ENCODE results near the gene TECTB. TPM values are rescaled to one million over a fixed set of nuclear protein-coding genes. Genes with fewer than 3 reads are reported as not detected.

The TECTB gene
- not detected in 2 replicates for total RNA-seq

- Histone ChIP-seq H3K4me3 (ENCODE audit: low read depth, low read length) (no peak within 1 kb of the TSS), H3K27me3 (ENCODE audit: control insufficient read depth, insufficient read depth, low read length) (no peaks in the 10 kb centered on the region), H3K36me3 (ENCODE audit: control insufficient read depth, insufficient read depth, low read length) (no peaks in the 10 kb centered on the region)
- FAIRE-seq = no peak
- no peak for DNase-seq (ENCODE audit: low read depth)
- no peak for TF ChIP-seq CTCF (IDR thresholded peaks at IDR 0.05; ENCODE audit: insufficient read depth, low read length, severe bottlenecking)
Measured at GRCh38 chr10:112283100-112283499, at the start of gene TECTB. TECTB (plus strand) TSS chr10:112283400; CDS start chr10:112283735, 335 bp downstream.

- Histone ChIP-seq H3K27me3 (ENCODE audit: control insufficient read depth, insufficient read depth, low read length) (no peaks in the 10 kb centered on the region), H3K36me3 (ENCODE audit: control insufficient read depth, insufficient read depth, low read length) (no peaks in the 10 kb centered on the region), H3K4me3 (ENCODE audit: low read depth, low read length) (no peak overlapping the region)
- DNase-seq (ENCODE audit: low read depth) (no peak), FAIRE-seq (no peak)
- no peak for TF ChIP-seq CTCF (IDR thresholded peaks at IDR 0.05; ENCODE audit: insufficient read depth, low read length, severe bottlenecking)
Measured at GRCh38 chr10:112235141-112235540, 48.1 kb upstream of the TECTB start.

- no peaks in the 10 kb centered on the region for H3K36me3 ChIP-seq (ENCODE audit: control insufficient read depth, insufficient read depth, low read length)
- TF ChIP-seq CTCF (IDR thresholded peaks at IDR 0.05; ENCODE audit: insufficient read depth, low read length, severe bottlenecking) = no peak
- FAIRE-seq (no peak), DNase-seq (ENCODE audit: low read depth) (peak; percentile 75)
- no peaks in the 10 kb centered on the region for H3K27me3 ChIP-seq (ENCODE audit: control insufficient read depth, insufficient read depth, low read length)
- H3K4me3 ChIP-seq (ENCODE audit: low read depth, low read length) = no peak overlapping the region
Measured at GRCh38 chr10:112235920-112236319, 47.3 kb upstream of the TECTB start.

GRCh38 chr10:112236486-112236885 lies 46.7 kb upstream of the TECTB start:
- TF ChIP-seq CTCF (IDR thresholded peaks at IDR 0.05; ENCODE audit: insufficient read depth, low read length, severe bottlenecking) = no peak
- H3K36me3 ChIP-seq (ENCODE audit: control insufficient read depth, insufficient read depth, low read length) = no peaks in the 10 kb centered on the region
- H3K4me3 ChIP-seq (ENCODE audit: low read depth, low read length) = no peak overlapping the region
- no peaks in the 10 kb centered on the region for H3K27me3 ChIP-seq (ENCODE audit: control insufficient read depth, insufficient read depth, low read length)
- DNase-seq (ENCODE audit: low read depth) (no peak), FAIRE-seq (no peak)

- FAIRE-seq (no peak), DNase-seq (ENCODE audit: low read depth) (no peak)
- H3K36me3 ChIP-seq (ENCODE audit: control insufficient read depth, insufficient read depth, low read length) = no peaks in the 10 kb centered on the region
- no peaks in the 10 kb centered on the region for H3K27me3 ChIP-seq (ENCODE audit: control insufficient read depth, insufficient read depth, low read length)
- no peak for TF ChIP-seq CTCF (IDR thresholded peaks at IDR 0.05; ENCODE audit: insufficient read depth, low read length, severe bottlenecking)
- H3K4me3 ChIP-seq (ENCODE audit: low read depth, low read length) = no peak overlapping the region
Measured at GRCh38 chr10:112239347-112239746, 43.9 kb upstream of the TECTB start.

GRCh38 chr10:112240441-112240840 lies 42.8 kb upstream of the TECTB start:
- FAIRE-seq = no peak
- no peak for TF ChIP-seq CTCF (IDR thresholded peaks at IDR 0.05; ENCODE audit: insufficient read depth, low read length, severe bottlenecking)

More at GRCh38 chr10:112240441-112240840, 42.8 kb upstream of the TECTB start:
- Histone ChIP-seq H3K4me3 (ENCODE audit: low read depth, low read length) (no peak overlapping the region), H3K27me3 (ENCODE audit: control insufficient read depth, insufficient read depth, low read length) (no peaks in the 10 kb centered on the region), H3K36me3 (ENCODE audit: control insufficient read depth, insufficient read depth, low read length) (no peaks in the 10 kb centered on the region)
- DNase-seq (ENCODE audit: low read depth) = no peak
